ENCODE results near the gene INTS15. TPM values are rescaled to one million over a fixed set of nuclear protein-coding genes. Genes with fewer than 3 reads are reported as not detected.

The INTS15 gene
- total and polyA plus RNA-seq, 8 donors = 12.4 to 23.0 (median 14.8) TPM

GRCh38 chr7:6621195-6622133 lies 31.6 kb downstream of the INTS15 start:
- WGBS, 2 donors = 93 to 96% methylated on average over 20 of the region's 20 CpGs
- H3K27me3 ChIP-seq = no peaks in the 10 kb centered on the region
- FAIRE-seq (no peak), DNase-seq (no peak), ATAC-seq (no peak)
- no peaks in the 10 kb centered on the region for H3K9me3 ChIP-seq
- intact Hi-C loops (cut with DNase I) = no loop called here
- peaks cover 0 to 8% (median 0%) of the 10 kb centered on the region in 3 donors for H3K36me3 ChIP-seq
- TF ChIP-seq CTCF (IDR thresholded peaks at IDR 0.05) = no peak
- no peak overlapping the region for H3K27ac ChIP-seq
- H3K4me1 ChIP-seq = no peaks in the 10 kb centered on the region
- no peak overlapping the region for H3K4me3 ChIP-seq

DNA sequence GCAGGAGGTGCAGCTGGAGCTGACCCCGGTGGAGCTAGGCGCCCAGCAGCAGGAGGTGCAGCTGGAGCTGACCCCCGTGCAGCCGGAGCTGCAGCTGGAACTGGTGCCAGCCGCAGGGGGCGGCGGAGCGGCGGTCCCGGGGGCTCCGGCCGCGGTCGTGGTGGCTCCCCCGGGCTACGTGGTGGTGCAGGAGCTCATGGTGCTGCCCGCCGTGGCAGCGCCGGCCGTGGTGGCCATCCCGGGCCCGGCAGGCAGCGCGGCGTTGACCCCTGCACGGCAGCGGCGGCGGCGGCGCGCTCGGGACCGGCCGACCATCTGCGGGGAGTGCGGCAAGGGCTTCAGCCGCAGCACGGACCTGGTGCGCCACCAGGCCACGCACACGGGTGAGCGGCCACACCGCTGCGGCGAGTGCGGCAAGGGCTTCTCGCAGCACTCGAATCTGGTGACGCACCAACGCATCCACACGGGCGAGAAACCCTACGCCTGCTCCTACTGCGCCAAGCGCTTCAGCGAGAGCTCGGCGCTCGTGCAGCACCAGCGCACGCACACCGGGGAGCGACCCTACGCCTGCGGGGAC lies 32.4 kb downstream of the INTS15 start:
- peaks cover 0 to 8% (median 0%) of the 10 kb centered on the region in 3 donors for H3K36me3 ChIP-seq
- H3K27me3 ChIP-seq = no peaks in the 10 kb centered on the region
- no peaks in the 10 kb centered on the region for H3K9me3 ChIP-seq
- H3K4me3 ChIP-seq = no peak overlapping the region
- FAIRE-seq (no peak), DNase-seq (no peak), ATAC-seq (no peak)
- no peak for TF ChIP-seq CTCF (IDR thresholded peaks at IDR 0.05)
- no peak overlapping the region for H3K27ac ChIP-seq
- intact Hi-C loops (cut with DNase I) = no loop called here
- H3K4me1 ChIP-seq = no peaks in the 10 kb centered on the region
- 96 to 97% methylated on average over 60 to 67 of the region's 67 CpGs for WGBS, 2 donors

DNA sequence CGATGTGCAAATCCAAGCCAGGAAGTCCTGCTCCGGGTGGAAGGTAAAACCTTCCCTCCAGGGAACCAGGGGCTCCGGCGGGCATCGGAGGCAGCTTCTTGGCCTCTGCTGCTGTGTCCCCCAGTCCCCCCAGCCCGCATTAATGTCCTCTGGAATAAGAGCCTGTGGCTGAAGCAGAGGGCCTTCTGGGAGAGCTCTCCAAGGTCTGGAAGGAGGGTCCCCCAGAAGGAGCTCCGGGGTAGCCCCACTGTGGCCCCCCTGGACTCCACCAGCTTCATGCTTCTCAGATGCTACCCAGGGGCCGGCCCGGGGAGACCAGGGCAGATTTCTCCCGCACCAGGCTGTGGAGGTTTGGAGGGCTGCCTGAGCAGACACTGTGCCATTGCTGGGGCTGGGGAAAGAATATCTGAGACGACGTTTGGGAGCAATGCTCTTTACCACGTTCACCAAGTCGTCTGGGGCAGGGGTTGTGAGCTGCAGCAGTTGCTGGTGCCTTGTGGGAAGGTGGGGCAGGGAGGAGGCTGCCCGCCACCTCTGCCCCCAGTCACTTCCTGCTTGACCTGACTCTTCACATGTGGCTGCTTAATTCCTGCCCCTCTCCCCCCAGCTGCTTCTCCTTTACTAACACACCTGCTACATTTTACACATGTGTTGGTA lies 33.9 kb downstream of the INTS15 start:
- no peaks in the 10 kb centered on the region for H3K9me3 ChIP-seq
- no peak overlapping the region for H3K4me3 ChIP-seq
- ATAC-seq (no peak), DNase-seq (no peak), FAIRE-seq (no peak)
- no peaks in the 10 kb centered on the region for H3K4me1 ChIP-seq
- no peak for TF ChIP-seq CTCF (IDR thresholded peaks at IDR 0.05)
- peaks cover 0 to 8% (median 0%) of the 10 kb centered on the region in 3 donors for H3K36me3 ChIP-seq
- H3K27me3 ChIP-seq = no peaks in the 10 kb centered on the region
- no peak overlapping the region for H3K27ac ChIP-seq
- intact Hi-C loops (cut with DNase I) = no loop called here
- WGBS, 2 donors = 80 to 87% methylated on average over 15 of the region's 15 CpGs

DNA sequence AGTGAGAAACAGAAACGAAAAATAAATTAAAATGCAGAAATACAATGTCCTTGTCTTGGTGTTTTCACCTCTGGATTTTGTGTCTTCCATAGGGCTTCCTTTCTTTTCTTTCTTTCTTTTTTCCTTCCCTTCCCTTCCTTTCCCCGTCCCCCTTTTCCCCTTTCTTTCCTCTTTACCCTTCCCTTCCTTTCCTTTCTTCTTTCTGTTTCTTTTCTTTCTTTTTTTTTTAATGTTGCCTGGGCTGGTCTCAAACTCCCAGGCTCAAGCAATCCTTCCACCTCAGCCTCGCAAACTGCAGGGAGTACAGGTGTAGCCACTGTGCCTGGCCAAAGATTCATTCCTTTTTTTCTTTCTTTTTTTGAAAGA lies 34.4 kb downstream of the INTS15 start:
- no peak for TF ChIP-seq CTCF (IDR thresholded peaks at IDR 0.05)
- DNase-seq (no peak), FAIRE-seq (no peak), ATAC-seq (no peak)
- no peak overlapping the region for H3K4me3 ChIP-seq
- intact Hi-C loops (cut with DNase I) = no loop called here
- no peaks in the 10 kb centered on the region for H3K27me3 ChIP-seq
- no peaks in the 10 kb centered on the region for H3K9me3 ChIP-seq
- H3K27ac ChIP-seq = no peak overlapping the region
- H3K36me3 ChIP-seq = peaks cover 0 to 8% (median 0%) of the 10 kb centered on the region in 3 donors
- no peaks in the 10 kb centered on the region for H3K4me1 ChIP-seq
- 78 to 85% methylated on average over 3 of the region's 3 CpGs for WGBS, 2 donors

Measured in pancreas (tissue), 10 donors.